ENCODE results near the gene POLRMT.
"Not testable (repeated sequence)": the region's sequence is repeated elsewhere in the genome, so short reads cannot be mapped to it uniquely, and the experiment has no call there.

The POLRMT gene

DNA sequence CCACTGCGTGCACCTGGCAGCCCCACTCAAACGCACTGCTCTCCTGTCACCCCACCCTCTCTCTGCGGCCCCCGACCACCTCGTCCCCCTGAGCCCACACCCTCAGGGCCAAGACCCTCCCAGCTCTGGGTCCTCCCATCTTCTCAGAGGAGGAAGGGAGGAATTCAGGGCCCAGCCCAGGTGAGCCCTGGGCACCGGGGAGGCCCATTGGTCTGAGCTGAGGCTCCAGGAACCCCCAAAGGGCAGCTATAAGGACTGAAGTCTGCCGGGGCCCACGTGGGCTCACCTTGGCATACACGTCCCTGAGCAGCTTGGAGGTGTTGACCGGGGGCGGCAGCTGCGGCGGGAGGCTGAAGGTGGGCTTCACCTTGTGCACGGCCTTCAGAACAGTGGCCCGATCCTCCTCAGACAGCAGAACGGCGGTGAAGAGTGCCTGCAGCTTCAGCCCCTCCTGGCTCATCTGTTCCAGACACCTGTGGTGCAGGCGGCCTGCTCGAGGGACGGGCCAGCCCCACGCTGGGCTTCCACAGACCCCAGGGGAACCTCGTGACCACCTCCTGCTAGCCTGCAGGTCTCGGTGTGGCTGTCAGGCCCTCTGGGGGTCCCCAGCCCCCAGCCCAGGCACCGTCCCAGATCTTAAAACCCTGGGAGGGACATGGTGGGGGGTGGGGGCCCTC lies 8.8 kb downstream of the POLRMT start:
- DNase-seq: no peak

DNA sequence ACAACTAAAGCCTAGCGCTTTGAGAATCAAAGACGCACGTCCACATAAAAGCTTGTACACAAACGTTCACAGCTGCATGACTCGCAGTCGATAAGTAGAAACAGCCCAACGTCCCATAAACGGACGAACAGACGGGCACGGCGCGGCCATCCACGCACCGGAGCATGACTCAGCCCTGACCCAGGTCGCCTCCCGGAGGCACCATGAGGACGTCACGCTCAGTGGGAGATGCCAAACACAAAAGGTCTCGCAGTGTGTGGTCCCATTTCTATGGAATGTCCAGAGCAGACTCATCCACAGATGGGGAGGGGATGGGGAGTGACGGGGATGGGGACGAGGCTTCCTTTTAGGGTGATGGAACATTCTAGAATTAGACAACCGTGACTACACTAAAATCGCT lies 9.4 kb downstream of the POLRMT start:
- no peak for DNase-seq

- DNase-seq: no peak
These were observed 10.0 kb downstream of the POLRMT start for GRCh38 chr19:623175-623916.

- DNase-seq: no peak
These were observed 10.7 kb downstream of the POLRMT start for GRCh38 chr19:622666-623065.

GRCh38 chr19:621819-622218 lies 11.5 kb downstream of the POLRMT start:
- DNase-seq: no peak

- not testable (repeated sequence) for DNase-seq
These were observed 12.1 kb downstream of the POLRMT start for GRCh38 chr19:621191-621590.

DNA sequence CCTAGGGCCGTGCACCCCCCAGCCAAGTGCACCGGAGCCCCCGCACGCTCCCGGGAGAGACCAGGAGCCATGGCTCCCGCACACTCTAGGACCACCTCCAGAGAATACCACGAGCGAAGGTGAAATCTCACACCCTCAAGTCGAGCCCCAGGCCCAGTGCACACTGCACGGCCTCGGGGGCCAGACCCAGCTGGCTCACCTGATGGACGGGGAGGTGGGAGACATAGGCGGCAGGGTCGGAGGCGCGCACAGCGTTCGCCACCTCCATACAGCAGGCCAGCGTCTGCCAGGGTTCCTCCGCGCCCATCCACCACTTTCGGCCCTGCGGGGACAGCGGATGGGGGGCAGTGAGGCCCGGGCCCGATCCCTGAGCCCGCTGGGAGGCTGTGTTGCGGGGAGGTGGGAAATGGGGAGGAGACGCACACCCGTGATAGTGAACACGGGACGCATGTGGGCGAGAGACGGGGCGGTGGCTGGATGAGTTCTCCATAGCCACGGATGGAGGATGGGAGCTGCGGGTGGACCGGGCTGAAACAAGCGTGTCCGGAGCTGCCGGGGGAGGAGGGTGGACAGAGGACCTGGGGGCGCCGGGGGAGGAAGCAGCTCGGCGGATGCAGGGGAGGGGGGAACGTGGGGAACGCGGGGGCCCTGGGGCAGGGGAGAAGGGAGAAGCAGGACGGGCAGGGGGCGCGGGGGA lies 13.0 kb downstream of the POLRMT start:
- no peak for DNase-seq

DNA sequence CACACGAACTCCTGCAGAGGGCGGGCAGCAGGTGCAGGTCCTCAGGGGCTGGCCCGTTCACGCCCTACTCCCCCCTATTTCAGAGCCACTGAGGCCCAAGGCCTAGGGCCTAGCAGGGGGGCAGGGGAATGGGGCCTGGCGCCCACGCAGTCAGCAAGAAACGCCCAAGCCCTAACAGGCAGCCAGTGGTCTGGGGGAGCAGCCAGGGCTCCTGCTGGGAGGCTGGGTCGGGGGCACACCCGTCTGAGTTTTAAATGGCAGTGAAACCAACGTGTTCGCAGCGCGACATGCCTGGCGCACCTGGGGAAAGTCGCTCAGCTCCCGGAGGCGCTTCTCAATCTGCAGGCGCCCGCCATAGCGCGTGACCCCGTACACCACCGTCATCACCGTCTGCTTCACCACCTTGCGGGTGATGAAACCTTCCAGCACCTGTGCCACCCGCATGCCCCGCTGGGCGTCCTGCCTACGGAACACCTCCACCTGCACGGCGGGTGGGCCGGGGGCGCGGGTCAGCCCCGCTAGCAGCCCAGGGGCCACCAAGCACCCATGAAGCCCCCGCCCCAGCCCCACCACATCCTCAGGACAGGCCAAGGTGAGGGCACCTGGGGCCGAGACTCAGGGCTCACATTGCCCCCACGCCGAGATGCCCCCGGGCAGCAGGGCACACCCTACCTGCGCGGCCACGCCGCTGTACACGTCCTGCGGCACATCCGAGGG lies 13.9 kb downstream of the POLRMT start:
- DNase-seq: no peak

DNA sequence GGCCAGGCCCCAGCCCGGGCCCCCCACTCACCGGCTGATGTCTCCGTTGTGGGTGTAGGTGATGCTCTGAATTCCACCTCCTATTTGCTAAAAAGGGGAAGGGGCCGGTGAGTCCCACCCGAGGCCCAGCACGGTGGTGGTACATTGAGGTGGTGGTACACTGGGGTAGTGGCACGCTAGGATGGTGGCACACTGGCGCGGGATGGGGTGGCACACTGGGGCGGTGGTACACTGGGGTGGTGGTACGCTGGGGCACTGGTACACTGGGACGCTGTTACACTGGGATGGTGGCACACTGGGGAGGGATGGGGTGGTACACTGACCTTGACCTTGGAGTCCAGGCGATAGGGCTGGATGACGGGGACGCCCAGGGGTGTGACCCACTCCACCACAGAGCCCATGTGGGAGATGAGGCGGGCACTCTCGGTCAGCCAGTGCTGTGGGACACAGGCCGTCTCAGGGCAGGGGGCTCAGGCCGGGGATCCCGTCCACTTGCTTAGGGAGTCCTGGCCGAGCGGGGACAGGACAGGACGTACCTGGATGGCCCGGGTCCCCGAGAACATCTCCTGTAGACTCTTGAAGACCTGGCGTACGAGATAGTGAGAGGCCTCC lies 14.6 kb downstream of the POLRMT start:
- DNase-seq: no peak

DNA sequence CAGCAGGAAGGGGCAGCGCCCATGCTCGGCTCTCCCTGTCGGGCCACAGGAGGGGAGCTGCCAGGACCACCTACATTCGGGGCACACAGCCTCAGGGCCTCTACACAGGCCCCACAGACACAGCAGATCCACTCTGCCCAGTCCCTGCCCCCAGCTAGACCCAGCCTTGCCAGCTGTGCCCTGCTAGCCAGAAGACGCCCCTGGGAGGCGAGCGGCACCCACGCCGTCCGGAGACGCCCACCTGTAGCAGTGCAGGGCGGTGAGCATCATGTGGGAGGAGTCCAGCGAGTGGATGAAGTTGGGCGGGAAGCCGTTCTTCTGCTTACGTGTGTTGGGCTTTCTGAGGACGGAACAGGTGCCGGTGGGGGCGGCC lies 15.1 kb downstream of the POLRMT start:
- no peak for DNase-seq

- DNase-seq: no peak
These were observed 15.6 kb downstream of the POLRMT start for GRCh38 chr19:617551-618246.

DNA sequence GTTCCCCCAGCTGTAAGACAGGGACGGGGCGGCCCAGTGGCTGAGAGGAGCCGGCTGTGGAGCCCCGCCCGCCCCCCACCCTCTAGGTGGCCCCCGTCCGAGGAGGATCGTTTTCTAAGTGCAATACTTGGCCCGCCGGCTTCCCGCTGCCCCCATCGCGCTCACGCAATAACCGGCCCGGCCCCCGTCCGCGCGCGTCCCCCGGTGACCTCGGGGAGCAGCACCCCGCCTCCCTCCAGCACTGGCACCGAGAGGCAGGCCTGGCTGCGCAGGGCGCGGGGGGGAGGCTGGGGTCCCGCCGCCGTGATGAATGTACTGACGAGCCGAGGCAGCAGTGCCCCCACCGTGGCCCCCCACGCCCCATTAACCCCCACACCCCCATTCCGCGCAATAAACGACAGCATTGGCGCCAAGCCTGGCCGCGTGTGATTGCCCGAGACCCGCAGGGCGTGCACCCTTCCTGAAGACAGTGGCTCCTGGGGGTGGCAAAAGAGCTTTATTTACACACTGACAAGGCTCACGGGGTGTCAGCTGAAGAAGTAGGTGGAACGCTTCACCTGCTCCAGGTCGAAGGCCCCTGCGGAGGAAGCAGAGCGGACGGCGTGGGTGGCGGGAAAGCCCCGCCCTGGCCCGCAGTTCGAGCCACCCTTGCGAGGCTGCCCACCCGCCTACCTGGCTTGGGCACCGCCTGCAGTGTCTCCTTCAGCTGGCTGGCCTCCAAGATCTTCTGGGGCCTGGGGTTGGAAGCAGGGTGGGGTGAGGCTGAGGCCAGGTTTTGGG lies 16.4 kb downstream of the POLRMT start:
- no peak for DNase-seq

DNA sequence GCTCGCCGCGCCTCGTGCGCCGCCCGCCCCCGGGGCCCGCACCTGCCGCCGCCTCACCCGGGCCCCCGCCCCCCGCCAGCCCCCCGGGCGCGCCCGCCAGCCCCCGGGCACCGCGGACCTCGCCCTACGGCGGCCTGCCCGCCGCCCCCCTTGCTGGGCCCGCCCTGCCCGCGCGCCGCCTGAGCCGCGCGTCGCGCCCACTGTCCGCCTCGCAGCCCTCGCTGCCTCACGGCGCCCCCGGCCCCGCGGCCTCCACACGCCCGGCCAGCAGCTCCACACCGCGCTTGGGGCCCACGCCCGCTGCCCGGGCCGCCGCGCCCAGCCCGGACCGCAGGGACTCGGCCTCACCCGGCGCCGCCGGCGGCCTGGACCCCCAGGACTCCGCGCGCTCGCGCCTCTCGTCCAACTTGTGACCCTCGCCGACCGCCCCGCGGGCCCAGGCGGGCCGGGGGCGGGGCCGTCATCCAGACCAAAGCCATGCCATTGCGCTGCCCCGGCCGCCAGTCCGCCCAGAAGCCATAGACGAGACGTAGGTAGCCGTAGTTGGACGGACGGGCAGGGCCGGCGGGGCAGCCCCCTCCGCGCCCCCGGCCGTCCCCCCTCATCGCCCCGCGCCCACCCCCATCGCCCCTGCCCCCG lies 17.2 kb downstream of the POLRMT start:
- no peak for DNase-seq

DNA sequence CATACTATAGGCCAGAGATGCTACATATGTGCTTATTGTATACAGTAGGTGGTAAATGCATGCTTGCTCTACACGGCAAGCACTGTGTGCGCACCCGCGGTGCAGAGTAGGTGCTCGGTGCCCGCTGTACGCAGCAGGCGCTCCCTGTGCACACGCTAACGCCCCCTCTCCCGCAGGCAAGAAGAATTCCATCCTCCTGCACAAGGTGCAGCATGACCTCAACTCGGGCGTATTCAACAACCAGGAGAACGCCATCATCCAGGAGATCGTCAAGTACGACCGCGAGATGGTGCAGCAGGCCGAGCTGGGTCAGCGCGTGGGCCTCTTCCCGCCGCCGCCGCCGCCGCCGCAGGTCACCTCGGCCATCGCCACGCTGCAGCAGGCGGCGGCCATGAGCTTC lies 17.7 kb downstream of the POLRMT start:
- DNase-seq: no peak

DNA sequence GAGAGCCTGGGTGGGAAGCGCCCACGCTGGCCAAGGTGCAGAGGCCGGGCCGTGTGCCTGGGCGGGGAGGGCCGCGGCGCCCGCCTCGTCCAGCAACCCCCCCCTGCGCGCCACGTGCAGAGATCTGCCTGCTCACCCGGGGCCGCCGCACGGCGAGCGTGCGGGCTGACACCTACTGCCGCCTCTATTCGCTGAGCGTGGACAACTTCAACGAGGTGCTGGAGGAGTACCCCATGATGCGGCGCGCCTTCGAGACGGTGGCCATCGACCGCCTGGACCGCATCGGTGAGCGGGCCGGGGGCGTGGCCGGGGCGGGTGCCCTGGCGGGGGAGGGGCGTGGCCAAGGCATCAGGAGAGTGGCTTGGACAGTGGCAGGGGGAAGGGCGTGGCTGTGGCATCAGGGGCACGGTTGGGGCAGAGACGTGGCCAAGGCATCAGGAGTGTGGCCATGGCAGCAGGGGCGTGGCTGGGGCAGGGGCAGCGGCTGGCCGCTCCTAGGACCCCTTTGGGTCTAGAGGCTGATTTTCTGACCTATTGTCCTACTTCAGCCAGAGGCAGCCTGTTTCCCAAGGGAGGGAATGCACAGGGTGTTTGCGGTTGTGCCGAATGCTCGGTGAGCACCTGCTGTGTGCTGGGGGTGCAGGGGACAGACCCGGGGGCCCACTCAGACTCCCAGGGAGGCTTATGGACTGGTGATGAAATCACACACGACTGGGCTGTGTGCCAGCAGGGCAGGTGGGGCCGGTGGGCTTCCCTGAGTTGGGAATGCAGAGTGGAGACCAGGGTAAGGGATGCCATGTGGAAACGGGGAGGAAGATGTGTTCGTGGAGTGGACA lies 19.4 kb downstream of the POLRMT start:
- no peak for DNase-seq

DNA sequence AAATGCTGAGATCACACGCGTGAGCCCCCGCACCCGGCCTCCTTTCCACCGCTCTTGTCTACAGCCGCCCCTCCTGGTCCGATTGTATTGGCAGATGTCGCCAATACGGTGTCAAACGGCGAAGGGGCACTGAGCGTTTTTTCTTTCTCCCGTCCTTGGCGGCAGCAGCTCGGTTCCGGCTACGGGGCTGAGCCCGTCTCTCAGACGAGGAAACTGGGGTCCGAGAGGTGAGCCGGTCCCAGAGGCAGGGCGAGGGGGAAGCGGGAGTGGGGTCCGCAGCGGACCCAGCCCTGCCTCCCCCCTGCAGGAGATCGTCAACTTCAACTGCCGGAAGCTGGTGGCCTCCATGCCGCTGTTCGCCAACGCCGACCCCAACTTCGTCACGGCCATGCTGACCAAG lies 20.4 kb downstream of the POLRMT start:
- no peak for DNase-seq

DNA sequence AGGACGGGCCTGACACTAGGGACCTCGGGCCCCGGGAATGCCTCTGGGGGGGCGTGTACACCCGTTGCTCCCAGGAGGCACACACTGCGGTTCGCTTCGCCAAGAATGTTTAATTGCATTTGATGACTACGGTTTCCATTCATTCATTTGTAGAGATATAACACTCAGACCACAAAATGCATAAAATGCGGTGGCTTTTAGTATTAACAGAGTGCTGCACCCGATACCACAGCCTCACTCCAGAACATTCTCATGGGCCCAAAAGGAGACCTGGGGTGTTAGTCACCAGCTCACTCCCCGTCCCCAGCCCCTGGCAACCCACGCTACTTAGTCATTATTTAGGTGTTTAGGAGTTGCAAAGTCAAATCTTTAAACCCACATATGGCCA lies 21.9 kb downstream of the POLRMT start:
- DNase-seq: no peak

- no peak for DNase-seq
These were observed 22.4 kb downstream of the POLRMT start for GRCh38 chr19:610801-611480.

DNA sequence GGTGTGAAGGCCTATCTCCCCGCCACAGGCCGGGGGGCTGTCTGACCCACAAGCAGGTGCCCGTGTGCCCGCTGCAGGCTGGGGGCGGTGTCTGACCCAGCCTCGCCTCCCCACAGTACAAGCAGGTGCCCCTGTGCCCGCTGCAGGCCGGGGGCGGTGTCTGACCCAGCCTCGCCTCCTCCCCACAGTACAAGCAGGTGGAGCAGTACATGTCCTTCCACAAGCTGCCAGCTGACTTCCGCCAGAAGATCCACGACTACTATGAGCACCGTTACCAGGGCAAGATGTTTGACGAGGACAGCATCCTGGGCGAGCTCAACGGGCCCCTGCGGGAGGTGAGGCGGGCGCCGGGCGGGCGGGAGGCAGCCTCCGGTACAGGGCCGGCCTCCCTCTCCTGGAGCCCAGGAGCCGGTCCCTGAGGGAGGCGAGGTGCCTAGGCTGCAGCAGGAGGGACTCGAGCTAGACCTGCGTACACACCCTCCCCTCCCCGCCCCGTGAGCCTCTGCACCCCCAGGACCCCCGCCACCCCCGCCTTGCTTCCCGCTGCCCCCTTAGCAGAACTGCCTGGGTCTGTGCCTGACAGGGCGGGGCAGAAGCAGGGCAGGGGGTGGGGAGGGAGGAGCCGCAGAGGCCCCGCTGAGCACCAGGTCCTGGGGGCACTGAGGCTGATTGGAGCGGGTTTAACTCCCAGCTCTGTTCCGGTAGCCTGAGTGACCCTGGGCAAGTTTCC lies 23.1 kb downstream of the POLRMT start:
- no peak for DNase-seq
